Vagina (tissue), 2 donors: Measurements from ENCODE around the gene ANO2. TPM values are rescaled to one million over a fixed set of nuclear protein-coding genes. Genes with fewer than 3 reads are reported as not detected.

Experiments
- DNase-seq, 2 donors: peaks; one replicate each; pipeline ENCODE4 v3.0.0-alpha.2; 2017; ENCODE audit errors: extremely low spot score in 2 of 2
- H3K27ac ChIP-seq: fragments of 200-600 bp; sonication (generic); one replicate; pipeline ENCODE4 v1.5.1; 2019
- H3K27me3 ChIP-seq: fragments of 200-600 bp; sonication (generic); one replicate; pipeline ENCODE4 v1.5.1; 2019
- H3K36me3 ChIP-seq, 2 donors: fragments of 200-600 bp; sonication (generic); one replicate each; pipeline ENCODE4 v1.5.1; 2017 to 2019
- H3K4me1 ChIP-seq: fragments of 200-600 bp; sonication (generic); one replicate; pipeline ENCODE4 v1.5.1; 2019
- H3K4me3 ChIP-seq, 2 donors: fragments of 200-600 bp; sonication (generic); 1 replicate in 1 of 2; 2 replicates in 1 of 2; pipeline ENCODE4 v1.5.1; 2016 to 2019
- H3K9me3 ChIP-seq: fragments of 200-600 bp; sonication (generic); one replicate; pipeline ENCODE4 v1.5.1; 2019
- CTCF ChIP-seq, 3 experiments: fragments of 450-650 bp in 2 of 3; fragments of 200-600 bp in 1 of 3; sonication (generic) in 1 of 3; IDR thresholded peaks; one replicate each; pipeline ENCODE4 v1.5.1; 2017 to 2019; ENCODE audit warnings: antibody characterized with exemption in 3 of 3, mild to moderate bottlenecking in 2 of 3, moderate library complexity in 2 of 3
- POLR2A ChIP-seq, 2 donors: fragments of 450-650 bp; IDR thresholded peaks; one replicate each; pipeline ENCODE4 v1.6.1; 2017; ENCODE audit warnings: antibody characterized with exemption in 2 of 2, mild to moderate bottlenecking in 2 of 2, moderate library complexity in 2 of 2
- POLR2AphosphoS5 ChIP-seq, 2 donors: sonication (generic); formaldehyde crosslinking; IDR thresholded peaks; one replicate each; pipeline ENCODE4 v1.9.0; 2017; ENCODE audit warnings: antibody characterized with exemption in 2 of 2, mild to moderate bottlenecking in 2 of 2, low read depth in 1 of 2; ENCODE audit not compliant: insufficient read depth in 1 of 2
- intact Hi-C: fragments of 100-400 bp; cut with DNase I; formaldehyde crosslinking; loops from one replicate; pipeline ENCODE4 v1.15.1; 2023
- total RNA-seq: library from RNA; depleted of rRNA; stranded (reverse); fragments of >200 nt; gene quantifications from one replicate; pipeline ENCODE4 v1.2.3, GENCODE V29; 2016

The ANO2 gene
- total RNA-seq, 1 donor from 2014 or later: 18.7 TPM

- H3K27ac ChIP-seq: no peak overlapping the region
Measured at GRCh38 chr12:5615760-5616159, 329.3 kb downstream of the ANO2 start.

DNA sequence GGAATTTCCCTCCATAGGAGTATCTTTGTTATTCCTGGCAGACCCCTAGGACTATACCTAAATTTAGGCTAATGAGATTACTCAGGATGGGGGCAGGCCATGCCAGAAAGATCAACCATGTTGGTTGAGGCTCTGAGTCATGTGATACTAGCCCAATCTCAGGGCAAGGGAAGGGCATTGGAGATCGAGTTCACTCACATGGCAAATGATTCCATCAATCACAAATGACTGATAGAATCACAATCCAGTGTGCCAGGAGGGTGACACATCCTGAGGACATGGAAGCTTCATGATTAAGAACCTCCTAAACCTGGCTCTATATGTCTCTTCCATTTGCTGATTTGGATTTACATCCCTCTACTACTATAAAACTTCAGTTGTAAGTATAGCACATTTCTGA, 330.8 kb downstream of the ANO2 start:
- intact Hi-C loops: no loop called here
- H3K36me3 ChIP-seq: no peaks in the 10 kb centered on the region
- no peaks in the 10 kb centered on the region for H3K27me3 ChIP-seq
- H3K9me3 ChIP-seq: no peaks in the 10 kb centered on the region
- no peak overlapping the region for H3K4me3 ChIP-seq
- DNase-seq: no peak
- TF ChIP-seq POLR2AphosphoS5 (IDR thresholded peaks at IDR 0.05; ENCODE audit: insufficient read depth in 1 of 2, low read depth in 1 of 2): no peak
- H3K27ac ChIP-seq: no peak overlapping the region
- peaks cover 3% of the 10 kb centered on the region for H3K4me1 ChIP-seq

More at GRCh38 chr12:5615760-5616159, 329.3 kb downstream of the ANO2 start:
- H3K9me3 ChIP-seq: no peaks in the 10 kb centered on the region
- no peak for DNase-seq
- H3K4me1 ChIP-seq: peaks cover 12% of the 10 kb centered on the region
- no peak overlapping the region for H3K4me3 ChIP-seq
- TF ChIP-seq CTCF (IDR thresholded peaks at IDR 0.05) (no peak), POLR2AphosphoS5 (IDR thresholded peaks at IDR 0.05; ENCODE audit: insufficient read depth in 1 of 2, low read depth in 1 of 2) (no peak), POLR2A (IDR thresholded peaks at IDR 0.05) (no peak)
- H3K27me3 ChIP-seq: no peaks in the 10 kb centered on the region
- intact Hi-C loops: no loop called here
- H3K36me3 ChIP-seq: no peaks in the 10 kb centered on the region

DNA sequence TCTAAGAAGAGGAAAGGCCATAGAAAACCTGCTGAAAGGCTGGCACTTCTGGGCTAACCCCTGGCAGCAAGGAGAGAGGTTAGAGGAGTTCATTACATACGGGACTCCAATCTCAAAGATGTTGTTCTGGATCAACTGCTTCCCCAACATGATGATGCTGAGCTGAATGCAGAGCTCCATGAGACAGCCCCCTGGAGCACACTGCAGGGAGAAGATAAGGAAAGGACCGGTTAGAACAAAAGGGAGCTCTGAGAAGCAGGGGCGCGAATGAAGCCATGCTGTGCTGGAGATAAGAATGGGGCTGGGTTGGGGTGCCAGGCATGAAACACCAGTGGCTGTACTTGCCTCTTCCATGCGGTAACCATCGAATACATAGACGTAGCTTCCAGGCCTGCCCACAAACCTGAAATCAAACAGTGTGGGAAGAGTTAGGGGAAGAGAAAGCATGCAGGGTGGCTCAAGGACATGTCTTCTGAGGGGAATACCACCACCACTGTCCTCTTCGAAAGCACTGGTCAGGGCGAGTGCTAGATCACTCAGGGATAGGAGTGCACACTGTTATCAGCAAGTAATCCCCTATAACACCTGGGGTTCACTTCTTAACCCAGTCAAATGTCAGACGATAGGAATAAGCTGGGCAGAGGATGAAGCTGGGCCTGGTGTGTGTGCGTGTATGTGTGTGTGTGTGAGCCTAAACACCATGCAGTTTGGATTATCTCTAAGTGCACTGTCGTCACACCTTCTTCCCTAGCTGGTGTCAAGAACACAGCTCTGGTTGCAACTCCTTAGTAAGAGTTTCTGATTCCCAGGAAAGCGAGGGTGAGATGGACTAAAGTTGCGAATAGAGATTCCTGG, 332.3 kb downstream of the ANO2 start:
- TF ChIP-seq POLR2A (IDR thresholded peaks at IDR 0.05) (no peak), POLR2AphosphoS5 (IDR thresholded peaks at IDR 0.05; ENCODE audit: insufficient read depth in 1 of 2, low read depth in 1 of 2) (no peak), CTCF (IDR thresholded peaks at IDR 0.05) (no peak)
- H3K9me3 ChIP-seq: no peaks in the 10 kb centered on the region
- intact Hi-C loops: no loop called here
- no peak overlapping the region for H3K4me3 ChIP-seq
- H3K36me3 ChIP-seq: no peaks in the 10 kb centered on the region
- H3K4me1 ChIP-seq: peaks cover 3% of the 10 kb centered on the region
- no peak for DNase-seq
- H3K27ac ChIP-seq: no peak overlapping the region
- H3K27me3 ChIP-seq: no peaks in the 10 kb centered on the region

- DNase-seq: no peak
- Histone ChIP-seq H3K4me3 (no peak overlapping the region), H3K4me1 (peaks cover 3% of the 10 kb centered on the region), H3K27ac (no peak overlapping the region), H3K36me3 (no peaks in the 10 kb centered on the region), H3K9me3 (no peaks in the 10 kb centered on the region), H3K27me3 (no peaks in the 10 kb centered on the region)
- TF ChIP-seq CTCF (IDR thresholded peaks at IDR 0.05) (no peak), POLR2AphosphoS5 (IDR thresholded peaks at IDR 0.05; ENCODE audit: insufficient read depth in 1 of 2, low read depth in 1 of 2) (no peak), POLR2A (IDR thresholded peaks at IDR 0.05) (no peak)
- intact Hi-C loops: no loop called here
Measured at GRCh38 chr12:5611162-5611561, 333.9 kb downstream of the ANO2 start.

DNA sequence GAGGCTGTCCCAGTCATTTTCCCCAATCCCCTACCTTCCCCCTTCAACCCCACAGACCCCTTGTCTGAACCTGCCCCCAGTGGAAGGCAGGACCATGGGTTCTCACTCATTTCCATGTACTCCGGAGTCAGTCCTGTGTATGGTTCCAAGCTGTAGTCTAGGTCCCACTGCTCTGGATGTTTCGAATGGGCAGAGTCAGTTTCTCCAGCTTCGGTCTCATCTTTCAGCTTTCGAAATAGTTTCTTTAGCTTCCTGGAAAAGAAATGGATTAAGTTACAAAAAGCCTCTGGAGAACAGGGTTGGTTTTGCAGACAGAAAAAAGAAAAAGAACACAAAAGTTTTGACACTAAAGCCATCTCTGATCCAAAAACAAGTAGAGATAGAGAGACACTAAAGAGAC, 345.7 kb downstream of the ANO2 start:
- Histone ChIP-seq H3K27me3 (no peaks in the 10 kb centered on the region), H3K4me3 (no peak overlapping the region), H3K36me3 (no peaks in the 10 kb centered on the region), H3K27ac (no peak overlapping the region), H3K9me3 (no peaks in the 10 kb centered on the region), H3K4me1 (no peaks in the 10 kb centered on the region)
- TF ChIP-seq CTCF (IDR thresholded peaks at IDR 0.05): no peak
- TF ChIP-seq POLR2A (IDR thresholded peaks at IDR 0.05): no peak
- TF ChIP-seq POLR2AphosphoS5 (IDR thresholded peaks at IDR 0.05; ENCODE audit: insufficient read depth in 1 of 2, low read depth in 1 of 2): no peak
- intact Hi-C loops: no loop called here
- DNase-seq: no peak
